Stimulated activated CD8-positive, alpha-beta memory T cell treated with anti-CD3 and anti-CD28 coated beads, Interleukin-4, amount 100 ng/mL, for 24 hours (primary cell): ENCODE results near the gene RAD23B.

ENCODE experiments used
- DNase-seq: peaks from one replicate; pipeline ENCODE4 v3.0.0-alpha.2; 2020; ENCODE audit warnings: low read depth

Gene RAD23B

GRCh38 chr9:107378006-107378405 is 94.9 kb downstream of the RAD23B start:
- DNase-seq, result no peak
